HCT116 (cell line): ENCODE measurements around the gene ERBB3. TPM values are rescaled to one million over a fixed set of nuclear protein-coding genes. Genes with fewer than 3 reads are reported as not detected.

Experiments
- ATAC-seq: fragments of 200-7000 bp; cut with Tn5 transposase; 2 replicates; pipeline ENCODE4 v1.9.1; 2020; ENCODE audit warnings: mild to moderate bottlenecking, moderate library complexity
- BruUV-seq: library from RNA; stranded (reverse); fragments of 400-500 nt; replicated peaks from 2 replicates; lab custom pipeline; 2021; lab: Mats Ljungman, UMichigan
- CTCF ChIA-PET: fragments of 300-600 bp; sonication (Branson Sonifier 250); formaldehyde crosslinking; loops from one replicate; lab custom pipeline; 2021; ENCODE audit warnings: antibody characterized with exemption; lab: Charles Lee
- POLR2A ChIA-PET: fragments of 300-600, 350-600 bp; sonication (Branson Sonifier 250); formaldehyde crosslinking; loops from one replicate; lab custom pipeline; 2021; ENCODE audit warnings: antibody characterized with exemption; lab: Charles Lee
- RAD21 ChIA-PET, 2 experiments: fragments of 300-600 bp; sonication (Branson Sonifier 250); formaldehyde crosslinking; loops; one replicate each; lab custom pipeline; 2023; ENCODE audit warnings: low total read pairs in 2 of 2; ENCODE audit not compliant: uncharacterized antibody in 2 of 2, unreplicated experiment in 2 of 2, low non-redundant PET in 1 of 2; lab: Charles Lee
- DNase-seq: peaks from one replicate; pipeline ENCODE4 v3.0.0-alpha.2; 2010; ENCODE audit warnings: low read depth, low spot score
- H2AFZ ChIP-seq: fragments of 200-600 bp; shearing (Covaris generic), sonication (generic); 2 replicates; pipeline ENCODE4 v1.6.1; 2017; ENCODE audit warnings: low read depth, mixed run types, mixed read lengths, antibody characterized with exemption, low read length; ENCODE audit not compliant: poor library complexity, severe bottlenecking
- H3K27ac ChIP-seq: 2 replicates; pipeline ENCODE4 v1.5.1; 2012; ENCODE audit warnings: low read depth, low read length
- H3K27me3 ChIP-seq: fragments of 200-600 bp; sonication (generic); 2 replicates; pipeline ENCODE4 v1.6.1; 2016; ENCODE audit warnings: mixed run types, low read length, mixed read lengths; ENCODE audit not compliant: insufficient read depth
- H3K36me3 ChIP-seq, 2 experiments: fragments of 200-500 bp in 1 of 2; fragments of 200-600 bp in 1 of 2; sonication (Bioruptor generic) in 1 of 2; sonication (generic) in 1 of 2; 2 replicates each; pipeline versions ENCODE4 v1.5.1 to v1.6.1; 2014 to 2016; ENCODE audit warnings: low read length in 2 of 2, inconsistent platforms in 1 of 2, mixed read lengths in 1 of 2, mixed run types in 1 of 2; ENCODE audit not compliant: insufficient read depth in 2 of 2, control insufficient read depth in 1 of 2
- H3K4me1 ChIP-seq, 2 experiments: fragments of 200-600 bp in 1 of 2; sonication (generic) in 1 of 2; 2 replicates each; pipeline versions ENCODE4 v1.5.1 to v1.6.1; 2012 to 2017; ENCODE audit warnings: low read length in 2 of 2, inconsistent platforms in 1 of 2, mild to moderate bottlenecking in 1 of 2, mixed read lengths in 1 of 2, mixed run types in 1 of 2, moderate library complexity in 1 of 2; ENCODE audit not compliant: insufficient read depth in 2 of 2, control insufficient read depth in 1 of 2
- H3K4me2 ChIP-seq: fragments of 200-600 bp; sonication (generic); 2 replicates; pipeline ENCODE4 v1.6.1; 2017; ENCODE audit warnings: mixed run types, low read length, mixed read lengths
- H3K4me3 ChIP-seq, 2 experiments: fragments of 200-600 bp in 1 of 2; sonication (generic) in 1 of 2; replicated peaks in 1 of 2; 2 replicates each; pipeline ENCODE4 v1.5.1; 2011 to 2016; ENCODE audit warnings: low read length in 2 of 2, control low read depth in 1 of 2, low read depth in 1 of 2, mild to moderate bottlenecking in 1 of 2, mixed read lengths in 1 of 2, mixed run types in 1 of 2
- H3K79me2 ChIP-seq: fragments of 200-600 bp; sonication (generic); 2 replicates; pipeline ENCODE4 v1.6.1; 2017; ENCODE audit warnings: mild to moderate bottlenecking, mixed run types, low read length, moderate library complexity, mixed read lengths; ENCODE audit not compliant: insufficient read depth
- H3K9ac ChIP-seq: fragments of 200-600 bp; sonication (generic); 2 replicates; pipeline ENCODE4 v1.6.1; 2016; ENCODE audit warnings: low read length, mixed read lengths
- H3K9me2 ChIP-seq: fragments of 200-600 bp; sonication (generic), shearing (Covaris generic); 2 replicates; pipeline ENCODE4 v1.6.1; 2017; ENCODE audit warnings: mixed run types, mild to moderate bottlenecking, moderate library complexity; ENCODE audit not compliant: insufficient read depth
- H3K9me3 ChIP-seq, 2 experiments: fragments of 200-500 bp in 1 of 2; fragments of 200-600 bp in 1 of 2; sonication (Bioruptor generic) in 1 of 2; sonication (generic) in 1 of 2; 2 replicates each; pipeline ENCODE4 v1.6.1; 2014 to 2017; ENCODE audit warnings: low read length in 2 of 2, mixed read lengths in 2 of 2, inconsistent platforms in 1 of 2, low read depth in 1 of 2, mild to moderate bottlenecking in 1 of 2, mixed run types in 1 of 2, moderate library complexity in 1 of 2; ENCODE audit not compliant: control insufficient read depth in 1 of 2, insufficient read depth in 1 of 2
- H4K20me1 ChIP-seq: fragments of 200-600 bp; sonication (generic), shearing (Covaris generic); 2 replicates; pipeline ENCODE4 v1.6.1; 2017; ENCODE audit warnings: mixed run types, mild to moderate bottlenecking, moderate library complexity; ENCODE audit not compliant: insufficient read depth
- ATF3 ChIP-seq: IDR thresholded peaks from 2 replicates; pipeline ENCODE4 v1.6.1; 2012
- EGR1 ChIP-seq: IDR thresholded peaks from 2 replicates; pipeline ENCODE4 v1.6.1; 2012; ENCODE audit warnings: low read depth
- FOSL1 ChIP-seq: IDR thresholded peaks from 2 replicates; pipeline ENCODE4 v1.6.1; 2012; ENCODE audit warnings: low read depth
- JUND ChIP-seq: IDR thresholded peaks from 2 replicates; pipeline ENCODE4 v1.6.1; 2012
- POLR2AphosphoS5 ChIP-seq: IDR thresholded peaks from 2 replicates; pipeline ENCODE4 v1.6.1; 2011; ENCODE audit warnings: mild to moderate bottlenecking, low read depth, low read length, moderate library complexity
- RAD21 ChIP-seq: IDR thresholded peaks from 2 replicates; pipeline ENCODE4 v1.6.1; 2012; ENCODE audit warnings: low read depth, mild to moderate bottlenecking
- REST ChIP-seq: IDR thresholded peaks from 2 replicates; pipeline ENCODE4 v1.6.1; 2012; ENCODE audit warnings: low read depth
- SP1 ChIP-seq: IDR thresholded peaks from 2 replicates; pipeline ENCODE4 v1.6.1; 2012; ENCODE audit warnings: low read depth
- SRF ChIP-seq: IDR thresholded peaks from 2 replicates; pipeline ENCODE4 v1.6.1; 2012; ENCODE audit warnings: low read depth
- TCF7L2 ChIP-seq: IDR thresholded peaks from 2 replicates; pipeline ENCODE4 v1.7.0; 2011; ENCODE audit warnings: borderline replicate concordance, inconsistent platforms; ENCODE audit not compliant: insufficient read depth, insufficient read length; ENCODE audit errors: extremely low read depth
- ZBTB33 ChIP-seq: IDR thresholded peaks from 2 replicates; pipeline ENCODE4 v1.6.1; 2011; ENCODE audit warnings: mild to moderate bottlenecking, low read length, moderate library complexity; ENCODE audit not compliant: insufficient replicate concordance; ENCODE audit errors: extremely low read depth
- ZNF274 ChIP-seq: fragments of 200-500 bp; sonication (Bioruptor generic); IDR thresholded peaks from 2 replicates; pipeline ENCODE4 v1.6.1; 2014; ENCODE audit warnings: mild to moderate bottlenecking, low read depth, low read length, inconsistent platforms
- intact Hi-C: fragments of 100-400 bp; cut with micrococcal nuclease; formaldehyde crosslinking; loops from 2 replicates; pipeline ENCODE4 v1.10.0; 2022
- total RNA-seq: library from RNA; stranded (reverse); gene quantifications from one replicate; pipeline ENCODE4 v1.2.1, GENCODE V29; 2021; ENCODE audit not compliant: unreplicated experiment

ERBB3 gene
- total RNA-seq, 1 experiment from 2014 or later: 39.7 TPM

- ATAC-seq (no peak), DNase-seq (no peak)
- peaks cover 40 to 70% of the 10 kb centered on the region in 2 experiments for H3K36me3 ChIP-seq
- no peaks in the 10 kb centered on the region for H3K4me1 ChIP-seq
- H3K9ac ChIP-seq: no peak overlapping the region
- BruUV-seq: TSS peak; percentile 4
- H3K9me2 ChIP-seq: no peaks in the 10 kb centered on the region
- no peaks in the 10 kb centered on the region for H3K79me2 ChIP-seq
- no peak overlapping the region for H3K4me2 ChIP-seq
- no peak overlapping the region for H3K4me3 ChIP-seq
- no peaks in the 10 kb centered on the region for H4K20me1 ChIP-seq
- POLR2A ChIA-PET: interaction anchor here (0.9 kb wide), 1 partner anchor 10 kb away, joined by 3 read pairs; the partner anchor contains the start of gene ESYT1
- RAD21 ChIA-PET: no interaction called here
- H3K27ac ChIP-seq: no peak overlapping the region
- H3K9me3 ChIP-seq: no peaks in the 10 kb centered on the region
- no peak overlapping the region for H2AFZ ChIP-seq
- CTCF ChIA-PET: no interaction called here
- TF ChIP-seq RAD21 (no peak), ZBTB33 (no peak), SRF (no peak), SP1 (no peak), EGR1 (no peak), JUND (no peak), REST (no peak), FOSL1 (no peak), POLR2AphosphoS5 (no peak), ATF3 (no peak), ZNF274 (no peak), TCF7L2 (no peak)
- TF ChIP-seq, all 23 proteins: peak for 0
- intact Hi-C loops: no loop called here
- no peaks in the 10 kb centered on the region for H3K27me3 ChIP-seq
Measured at GRCh38 chr12:56137853-56138571, 58.0 kb downstream of the ERBB3 start.
